Mesothelial cell of epicardium (in vitro differentiated cells): ENCODE results near the gene ZNF512B. TPM values are rescaled to one million over a fixed set of nuclear protein-coding genes. Genes with fewer than 3 reads are reported as not detected.
"Not testable (repeated sequence)": the region's sequence is repeated elsewhere in the genome, so short reads cannot be mapped to it uniquely, and the experiment has no call there.

Experiments
- DNase-seq, 2 experiments: peaks; one replicate each; pipeline ENCODE4 v3.0.0; 2021; ENCODE audit warnings: low spot score in 2 of 2; ENCODE audit not compliant: unreplicated experiment in 2 of 2
- H3K27ac Mint-ChIP-seq: 2 replicates; pipeline ENCODE4 v1.8.0; 2021; ENCODE audit warnings: mixed read lengths
- H3K27me3 Mint-ChIP-seq: 2 replicates; pipeline ENCODE4 v1.8.0; 2021; ENCODE audit warnings: low read depth, mixed read lengths
- H3K36me3 Mint-ChIP-seq: 2 replicates; pipeline ENCODE4 v1.8.0; 2021; ENCODE audit warnings: mixed read lengths
- H3K4me1 Mint-ChIP-seq: 2 replicates; pipeline ENCODE4 v1.8.0; 2021; ENCODE audit warnings: mixed read lengths
- H3K4me3 Mint-ChIP-seq: 2 replicates; pipeline ENCODE4 v1.8.0; 2021; ENCODE audit warnings: mild to moderate bottlenecking, moderate library complexity, mixed read lengths
- H3K9me3 Mint-ChIP-seq: 2 replicates; pipeline ENCODE4 v1.8.0; 2021; ENCODE audit warnings: mixed read lengths
- microRNA-seq: library from miRNA; unstranded; fragments of <30 nt; microRNA quantifications from one replicate; pipeline ENCODE4 v1.2.0, GENCODE V29; 2021; ENCODE audit warnings: inconsistent platforms, mixed read lengths
- total RNA-seq: library from RNA; stranded (reverse); gene quantifications from 3 replicates; pipeline ENCODE4 v1.2.1, GENCODE V29; 2021
- TF ChIP-seq, protein P1 (sequence below): fragments of 200-600 bp; sonication (generic); IDR thresholded peaks from one replicate; pipeline ENCODE4 v1.5.0; 2021; ENCODE audit warnings: antibody characterized with exemption; ENCODE audit not compliant: unreplicated experiment

Gene ZNF512B
- total RNA-seq, 1 donor from 2014 or later: 62.0 TPM

DNA sequence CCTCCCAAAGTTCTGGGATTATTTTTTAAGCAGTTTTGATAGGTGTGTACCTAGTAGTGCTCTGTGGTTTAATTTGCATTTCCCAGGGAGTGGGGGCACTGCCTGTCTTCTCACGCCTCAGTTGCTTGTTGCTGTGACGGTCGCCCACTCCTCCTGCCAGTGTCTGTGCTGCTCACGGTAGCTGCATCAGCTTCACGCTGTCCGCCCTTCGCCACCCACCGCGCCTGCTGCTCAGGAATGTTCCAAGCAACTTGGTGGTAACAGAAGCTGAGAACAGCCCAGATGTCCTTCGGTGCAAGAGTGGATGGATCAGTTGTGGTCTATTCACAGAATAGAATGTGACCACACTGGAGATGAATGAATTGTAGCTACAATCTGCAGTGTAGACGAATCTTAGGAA is 51.9 kb downstream of the ZNF512B start:
- no peak for DNase-seq
- Mint-ChIP-seq H3K9me3 (peaks cover 9% of the 10 kb centered on the region), H3K36me3 (peaks cover 24% of the 10 kb centered on the region), H3K27ac (no peak overlapping the region), H3K4me1 (no peaks in the 10 kb centered on the region), H3K27me3 (no peaks in the 10 kb centered on the region), H3K4me3 (no peak overlapping the region)
- TF ChIP-seq, protein P1, sequence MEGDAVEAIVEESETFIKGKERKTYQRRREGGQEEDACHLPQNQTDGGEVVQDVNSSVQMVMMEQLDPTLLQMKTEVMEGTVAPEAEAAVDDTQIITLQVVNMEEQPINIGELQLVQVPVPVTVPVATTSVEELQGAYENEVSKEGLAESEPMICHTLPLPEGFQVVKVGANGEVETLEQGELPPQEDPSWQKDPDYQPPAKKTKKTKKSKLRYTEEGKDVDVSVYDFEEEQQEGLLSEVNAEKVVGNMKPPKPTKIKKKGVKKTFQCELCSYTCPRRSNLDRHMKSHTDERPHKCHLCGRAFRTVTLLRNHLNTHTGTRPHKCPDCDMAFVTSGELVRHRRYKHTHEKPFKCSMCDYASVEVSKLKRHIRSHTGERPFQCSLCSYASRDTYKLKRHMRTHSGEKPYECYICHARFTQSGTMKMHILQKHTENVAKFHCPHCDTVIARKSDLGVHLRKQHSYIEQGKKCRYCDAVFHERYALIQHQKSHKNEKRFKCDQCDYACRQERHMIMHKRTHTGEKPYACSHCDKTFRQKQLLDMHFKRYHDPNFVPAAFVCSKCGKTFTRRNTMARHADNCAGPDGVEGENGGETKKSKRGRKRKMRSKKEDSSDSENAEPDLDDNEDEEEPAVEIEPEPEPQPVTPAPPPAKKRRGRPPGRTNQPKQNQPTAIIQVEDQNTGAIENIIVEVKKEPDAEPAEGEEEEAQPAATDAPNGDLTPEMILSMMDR: no peak

DNA sequence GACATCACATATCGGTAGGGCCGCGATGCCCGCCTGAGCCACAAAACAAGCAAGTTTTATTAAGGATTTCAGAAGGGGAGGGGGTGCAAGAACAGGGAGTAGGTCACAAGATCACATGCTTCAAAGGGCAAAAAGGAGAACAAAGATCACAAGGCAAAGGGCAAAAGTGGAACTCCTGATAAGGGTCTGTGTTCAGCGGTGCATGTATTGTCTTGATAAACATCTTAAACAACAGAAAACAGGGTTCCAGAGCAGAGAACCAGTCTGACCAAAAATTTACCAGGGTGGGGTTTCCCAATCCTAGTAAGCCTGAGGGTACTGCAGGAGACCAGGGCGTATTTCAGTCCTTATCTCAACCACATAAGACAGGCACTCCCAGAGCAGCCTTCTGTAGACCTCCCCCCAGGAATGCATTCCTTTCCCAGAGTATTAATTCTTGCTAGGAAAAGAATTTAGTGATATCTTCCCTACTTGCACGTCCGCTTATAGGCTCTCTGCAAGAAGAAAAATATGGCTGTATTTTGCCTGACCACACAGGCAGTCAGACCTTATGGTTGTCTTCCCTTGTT is 53.3 kb downstream of the ZNF512B start:
- H3K9me3 Mint-ChIP-seq, H3K4me1 Mint-ChIP-seq, H3K27me3 Mint-ChIP-seq, H3K4me3 Mint-ChIP-seq, DNase-seq, H3K27ac Mint-ChIP-seq: not testable (repeated sequence)
- peaks cover 24% of the 10 kb centered on the region for H3K36me3 Mint-ChIP-seq

DNA sequence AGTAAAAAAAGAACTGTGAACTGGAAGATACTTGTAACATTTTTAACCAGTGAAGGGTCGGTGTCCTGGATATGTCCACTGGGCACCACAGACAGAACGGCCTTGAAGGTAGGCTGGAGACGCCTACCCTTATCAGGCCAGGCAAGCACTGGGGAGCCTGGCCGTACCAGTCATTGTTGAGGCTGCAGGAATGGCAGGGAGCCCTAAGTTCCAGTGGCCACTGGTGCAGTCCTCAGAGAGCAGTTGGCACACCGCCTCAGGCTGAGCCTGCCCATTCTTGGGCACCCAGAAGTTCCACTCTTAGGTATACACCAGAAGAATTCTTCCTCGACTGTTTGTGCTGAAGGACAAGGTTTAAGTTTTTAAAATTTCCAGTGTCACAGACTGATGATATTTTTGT is 54.3 kb downstream of the ZNF512B start:
- DNase-seq: no peak
- Mint-ChIP-seq H3K27ac (no peak overlapping the region), H3K4me3 (no peak overlapping the region), H3K9me3 (peaks cover 9% of the 10 kb centered on the region), H3K4me1 (no peaks in the 10 kb centered on the region), H3K36me3 (peaks cover 24% of the 10 kb centered on the region), H3K27me3 (no peaks in the 10 kb centered on the region)
- TF ChIP-seq, protein P1: no peak

DNA sequence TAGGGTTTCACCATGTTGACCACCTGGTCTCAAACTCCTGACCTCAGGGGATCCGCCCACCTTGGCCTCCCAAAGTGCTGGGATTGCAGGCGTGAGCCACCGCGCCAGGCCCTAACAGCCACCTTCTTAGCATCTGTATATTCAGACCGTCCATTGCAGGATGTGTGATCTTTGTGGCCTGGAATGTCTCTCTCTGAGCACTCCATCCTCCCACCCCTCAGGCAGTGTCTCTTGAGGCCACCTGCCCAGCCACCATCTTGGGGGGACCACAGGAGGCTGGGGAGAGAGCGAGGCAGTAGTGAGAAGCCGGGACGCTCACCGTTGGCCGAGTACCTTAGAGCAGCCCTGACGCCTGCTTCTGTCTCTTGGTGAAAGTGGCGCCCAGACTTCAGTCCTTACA is 56.0 kb downstream of the ZNF512B start:
- no peak for DNase-seq
- Mint-ChIP-seq H3K36me3 (peaks cover 26% of the 10 kb centered on the region), H3K4me3 (no peak overlapping the region), H3K27ac (no peak overlapping the region), H3K9me3 (peaks cover 9% of the 10 kb centered on the region), H3K4me1 (no peaks in the 10 kb centered on the region), H3K27me3 (no peaks in the 10 kb centered on the region)
- TF ChIP-seq, protein P1: no peak

DNA sequence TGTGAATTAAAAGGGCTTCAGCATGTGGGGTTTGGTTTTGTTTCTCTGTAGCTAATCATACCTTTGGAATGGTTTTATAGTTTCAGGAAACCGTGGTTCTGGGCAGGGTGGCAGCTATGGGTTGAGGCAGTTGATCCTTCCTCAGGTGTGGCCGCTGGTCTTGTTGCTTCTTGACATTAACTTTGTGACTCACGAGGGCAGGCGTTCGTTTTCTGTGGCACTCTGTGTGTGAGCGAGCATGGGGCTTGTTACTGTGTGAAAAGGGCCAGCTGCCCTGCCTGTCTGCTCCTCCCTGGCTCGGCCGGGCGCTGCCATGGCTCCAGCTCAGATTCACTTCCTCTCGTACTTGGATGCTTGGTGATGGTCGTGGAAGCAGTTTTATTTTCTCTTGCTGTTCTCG is 58.6 kb downstream of the ZNF512B start:
- no peak overlapping the region for H3K4me3 Mint-ChIP-seq
- no peak for DNase-seq
- H3K4me1 Mint-ChIP-seq: no peaks in the 10 kb centered on the region
- H3K9me3 Mint-ChIP-seq: peaks cover 6% of the 10 kb centered on the region
- no peaks in the 10 kb centered on the region for H3K27me3 Mint-ChIP-seq
- peaks cover 18% of the 10 kb centered on the region for H3K36me3 Mint-ChIP-seq
- TF ChIP-seq, protein P1: no peak
- H3K27ac Mint-ChIP-seq: peak overlapping the region; percentile 33

DNA sequence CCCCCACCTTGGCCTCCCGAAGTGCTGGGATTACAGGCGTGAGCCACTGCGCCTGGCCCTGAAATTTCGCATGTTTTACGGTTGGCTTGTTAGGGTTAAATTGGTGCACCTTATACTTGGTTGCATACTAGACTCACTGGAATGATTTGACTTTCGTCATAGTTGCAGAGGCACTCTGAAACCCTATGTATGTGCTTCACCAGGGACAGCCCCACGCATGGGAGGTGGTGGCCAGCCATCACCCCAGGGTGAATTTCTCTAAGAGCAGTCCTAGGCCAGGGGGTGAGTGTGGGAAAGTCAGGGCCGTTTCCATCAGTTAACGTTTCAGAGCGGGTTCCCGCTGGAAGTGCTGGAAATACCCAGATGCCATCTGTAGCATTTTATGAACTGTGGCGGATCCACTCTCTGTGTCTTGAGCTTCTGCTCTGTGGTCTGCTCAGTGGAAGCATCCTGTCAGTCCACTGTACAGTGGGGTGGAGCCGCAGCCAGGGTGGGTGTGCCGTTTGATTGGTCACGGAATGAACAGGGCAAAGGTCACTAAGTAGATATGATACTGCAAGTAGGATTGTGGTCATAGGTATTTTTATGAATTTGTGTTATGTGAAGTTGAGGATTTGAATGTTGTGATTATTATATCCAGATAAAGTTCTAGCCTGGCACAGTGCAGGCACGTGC is 61.6 kb downstream of the ZNF512B start:
- TF ChIP-seq, protein P1: no peak
- Mint-ChIP-seq H3K27ac (peak overlapping the region; percentile 15), H3K27me3 (no peaks in the 10 kb centered on the region), H3K4me3 (no peak overlapping the region), H3K36me3 (peaks cover 7% of the 10 kb centered on the region), H3K9me3 (no peaks in the 10 kb centered on the region), H3K4me1 (no peaks in the 10 kb centered on the region)
- no peak for DNase-seq

Small RNA genes lying within 50 kb of the gene (microRNA-seq; reads per million reads assigned to microRNA genes)
- gene MIR1914: 5.3 reads per million, percentile 21 among the genes with 10 or more reads in this experiment
- not detected for gene MIR647
- gene MIR941-1: not detected
- gene MIR941-2: not detected
- gene MIR941-3: not detected
- gene MIR941-4: not detected
- gene MIR941-5: not detected

Other genes starting within 250 kb of the ZNF512B start
- gene LIME1, start 233.3 kb downstream of the ZNF512B start, total RNA-seq: 13.8 to 18.4 TPM (median 16.5 TPM) in 3 replicates
- 114 to 122 TPM (median 122 TPM) in 3 replicates for gene SLC2A4RG, start 230.2 kb downstream of the ZNF512B start, total RNA-seq
- gene ZBTB46, start 138.7 kb downstream of the ZNF512B start, total RNA-seq: 11.3 to 11.6 TPM (median 11.6 TPM) in 3 replicates
- not detected in 3 replicates for gene ABHD16B, start 108.4 kb downstream of the ZNF512B start, total RNA-seq
- 73.1 to 77.3 TPM (median 73.8 TPM) in 3 replicates for gene TPD52L2, start 104.7 kb downstream of the ZNF512B start, total RNA-seq
- gene DNAJC5, start 74.8 kb downstream of the ZNF512B start, total RNA-seq: 40.6 to 43.2 TPM (median 41.6 TPM) in 3 replicates
- gene UCKL1, start 13.5 kb downstream of the ZNF512B start, total RNA-seq: 56.8 to 60.0 TPM (median 58.0 TPM) in 3 replicates
- 10.3 to 11.7 TPM (median 11.4 TPM) in 3 replicates for gene SAMD10, start 9.7 kb upstream of the ZNF512B start, total RNA-seq
- 65.2 to 68.2 TPM (median 65.9 TPM) in 3 replicates for gene PRPF6, start 11.2 kb upstream of the ZNF512B start, total RNA-seq
- 2.8 to 4.2 TPM (median 3.2 TPM) in 3 replicates for gene C20orf204, start 66.3 kb upstream of the ZNF512B start, total RNA-seq
- 0.23 to 0.34 TPM in 2 of 3 replicates, not detected in the other for gene SOX18, start 79.7 kb upstream of the ZNF512B start, total RNA-seq
- 77.9 to 81.3 TPM (median 81.2 TPM) in 3 replicates for gene TCEA2, start 93.3 kb upstream of the ZNF512B start, total RNA-seq
- gene RGS19, start 109.6 kb upstream of the ZNF512B start, total RNA-seq: 7.0 to 8.1 TPM (median 7.9 TPM) in 3 replicates
- 2.2 to 2.6 TPM (median 2.5 TPM) in 3 replicates for gene OPRL1, start 110.2 kb upstream of the ZNF512B start, total RNA-seq
- gene LKAAEAR1, start 114.5 kb upstream of the ZNF512B start, total RNA-seq: 0.36 TPM in 1 of 3 replicates, not detected in the others
- not detected in 3 replicates for gene NPBWR2, start 137.6 kb upstream of the ZNF512B start, total RNA-seq
- gene MYT1, start 194.5 kb upstream of the ZNF512B start, total RNA-seq: 0.16 to 0.34 TPM (median 0.20 TPM) in 3 replicates